GM21447 (cell line): ENCODE measurements around the gene GNG3.

ENCODE experiments used
- ATAC-seq: cut with Tn5 transposase; IDR thresholded peaks from one replicate; pipeline ENCODE4 v1.9.1; 2021; ENCODE audit not compliant: unreplicated experiment

The GNG3 gene

GRCh38 chr11:62755086-62755615 lies 47.7 kb downstream of the GNG3 start:
- ATAC-seq = no peak

- no peak for ATAC-seq
Observed at GRCh38 chr11:62757846-62758788, 50.6 kb downstream of the GNG3 start.
